GM21515 (cell line): ENCODE measurements around the gene PCMTD2.
"Not testable (repeated sequence)": the region's sequence is repeated elsewhere in the genome, so short reads cannot be mapped to it uniquely, and the experiment has no call there.

Experiments used
- ATAC-seq: cut with Tn5 transposase; IDR thresholded peaks from one replicate; pipeline ENCODE4 v1.9.1; 2021; ENCODE audit not compliant: unreplicated experiment

Gene PCMTD2

GRCh38 chr20:64223526-64224067 lies 32.0 kb upstream of the PCMTD2 start:
- ATAC-seq, result no peak

GRCh38 chr20:64224351-64225170 lies 31.0 kb upstream of the PCMTD2 start:
- ATAC-seq, result no peak

GRCh38 chr20:64225171-64225595 lies 30.4 kb upstream of the PCMTD2 start:
- ATAC-seq, result no peak

GRCh38 chr20:64225828-64226598 lies 29.5 kb upstream of the PCMTD2 start:
- no peak for ATAC-seq

- ATAC-seq, result no peak
Measured at GRCh38 chr20:64226686-64227580, 28.6 kb upstream of the PCMTD2 start.

- no peak for ATAC-seq
Measured at GRCh38 chr20:64228086-64228653, 27.4 kb upstream of the PCMTD2 start.

GRCh38 chr20:64228751-64229506 lies 26.6 kb upstream of the PCMTD2 start:
- no peak for ATAC-seq

- no peak for ATAC-seq
Measured at GRCh38 chr20:64229507-64230061, 26.0 kb upstream of the PCMTD2 start.

- ATAC-seq, result no peak
Measured at GRCh38 chr20:64230461-64231145, 24.9 kb upstream of the PCMTD2 start.

GRCh38 chr20:64231621-64232550 lies 23.7 kb upstream of the PCMTD2 start:
- no peak for ATAC-seq

GRCh38 chr20:64232794-64233193 lies 22.8 kb upstream of the PCMTD2 start:
- ATAC-seq, result no peak

- ATAC-seq, result no peak
Measured at GRCh38 chr20:64233725-64234124, 21.8 kb upstream of the PCMTD2 start.

- ATAC-seq, result no peak
Measured at GRCh38 chr20:64234291-64234791, 21.2 kb upstream of the PCMTD2 start.

- not testable (repeated sequence) for ATAC-seq
Measured at GRCh38 chr20:64234921-64235565, 20.5 kb upstream of the PCMTD2 start.

- no peak for ATAC-seq
Measured at GRCh38 chr20:64236137-64237088, 19.1 kb upstream of the PCMTD2 start.

GRCh38 chr20:64237316-64237715 lies 18.2 kb upstream of the PCMTD2 start:
- no peak for ATAC-seq
